GM12875 (cell line): ENCODE data around the gene DOCK1.

Source experiments
- H3K4me3 ChIP-seq: one replicate; pipeline ENCODE4 v1.5.1; 2011; ENCODE audit warnings: low read depth, low read length, control low read depth
- TF ChIP-seq, protein P1 (sequence below): IDR thresholded peaks from 2 replicates; pipeline ENCODE4 v1.5.1; 2011; ENCODE audit warnings: low read depth, mild to moderate bottlenecking, control low read depth, inconsistent platforms, low read length, moderate library complexity, borderline replicate concordance; ENCODE audit not compliant: insufficient read depth

The DOCK1 gene

DNA sequence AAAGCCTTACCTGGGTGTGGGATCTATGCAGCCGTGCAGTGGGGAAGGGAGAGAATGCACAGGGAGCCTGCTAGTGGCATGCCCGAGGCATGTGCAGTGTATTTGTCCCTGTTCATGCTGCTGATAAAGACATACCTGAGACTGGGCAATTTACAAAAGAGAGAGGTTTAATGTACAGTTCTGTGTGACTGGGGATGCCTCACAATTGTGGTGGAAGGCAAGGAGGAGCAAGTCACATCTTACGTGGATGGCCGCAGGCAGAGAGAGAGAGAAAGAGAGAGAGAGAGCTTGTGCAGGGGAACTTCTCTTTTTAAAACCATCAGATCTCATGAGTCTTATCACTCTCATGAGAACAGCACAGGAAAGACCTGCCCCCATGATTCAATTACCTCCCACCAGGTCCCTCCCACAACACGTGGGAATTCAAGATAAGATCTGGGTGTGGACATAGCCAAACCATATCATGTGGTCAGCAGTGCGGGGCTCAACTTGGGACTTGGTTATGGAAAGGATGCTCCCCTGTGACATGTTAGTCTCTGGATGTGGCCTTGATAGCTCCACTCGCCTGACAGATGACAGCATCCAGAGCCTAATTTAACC, 128.9 kb downstream of the DOCK1 start:
- no peak overlapping the region for H3K4me3 ChIP-seq
- TF ChIP-seq, protein P1, sequence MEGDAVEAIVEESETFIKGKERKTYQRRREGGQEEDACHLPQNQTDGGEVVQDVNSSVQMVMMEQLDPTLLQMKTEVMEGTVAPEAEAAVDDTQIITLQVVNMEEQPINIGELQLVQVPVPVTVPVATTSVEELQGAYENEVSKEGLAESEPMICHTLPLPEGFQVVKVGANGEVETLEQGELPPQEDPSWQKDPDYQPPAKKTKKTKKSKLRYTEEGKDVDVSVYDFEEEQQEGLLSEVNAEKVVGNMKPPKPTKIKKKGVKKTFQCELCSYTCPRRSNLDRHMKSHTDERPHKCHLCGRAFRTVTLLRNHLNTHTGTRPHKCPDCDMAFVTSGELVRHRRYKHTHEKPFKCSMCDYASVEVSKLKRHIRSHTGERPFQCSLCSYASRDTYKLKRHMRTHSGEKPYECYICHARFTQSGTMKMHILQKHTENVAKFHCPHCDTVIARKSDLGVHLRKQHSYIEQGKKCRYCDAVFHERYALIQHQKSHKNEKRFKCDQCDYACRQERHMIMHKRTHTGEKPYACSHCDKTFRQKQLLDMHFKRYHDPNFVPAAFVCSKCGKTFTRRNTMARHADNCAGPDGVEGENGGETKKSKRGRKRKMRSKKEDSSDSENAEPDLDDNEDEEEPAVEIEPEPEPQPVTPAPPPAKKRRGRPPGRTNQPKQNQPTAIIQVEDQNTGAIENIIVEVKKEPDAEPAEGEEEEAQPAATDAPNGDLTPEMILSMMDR, result no peak

DNA sequence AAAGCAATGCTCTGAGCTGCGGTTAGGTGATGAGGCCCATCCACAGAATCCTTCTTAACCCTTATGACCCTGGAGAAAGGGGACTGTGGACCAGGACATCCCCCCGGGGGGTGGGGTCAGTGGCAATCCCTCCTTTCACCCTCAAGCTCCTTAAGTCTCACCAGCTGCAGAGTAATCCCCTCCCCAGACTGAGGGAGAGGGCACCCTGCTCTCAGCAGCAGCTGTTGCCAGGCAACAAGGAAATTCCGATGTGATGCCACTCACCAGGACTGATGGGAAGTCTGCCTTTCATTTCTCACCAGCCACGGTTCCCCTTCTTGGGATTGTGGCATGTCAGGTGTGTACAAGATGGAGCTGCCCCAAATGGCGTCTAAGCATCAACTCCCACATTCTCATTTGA, 129.6 kb downstream of the DOCK1 start:
- H3K4me3 ChIP-seq, result no peak overlapping the region
- TF ChIP-seq, protein P1, result no peak

DNA sequence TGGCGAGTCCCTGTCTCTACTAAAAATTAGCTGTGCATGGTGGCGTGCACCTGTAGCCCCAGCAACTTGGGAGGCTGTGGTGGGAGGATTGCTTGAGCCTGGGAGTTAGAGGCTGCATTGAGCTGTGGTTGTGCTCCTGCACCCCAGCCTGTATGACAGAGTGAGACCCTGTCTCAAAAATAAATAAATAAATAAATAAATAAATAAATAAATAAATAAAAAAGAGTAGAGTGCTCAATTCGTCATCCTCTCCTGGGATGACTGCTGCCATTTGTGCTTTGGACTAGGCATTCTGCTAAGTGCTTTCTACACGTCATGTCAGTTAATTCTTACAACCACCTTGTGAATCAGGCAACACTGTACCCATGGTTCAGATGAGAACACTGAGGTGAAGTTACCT, 130.6 kb downstream of the DOCK1 start:
- TF ChIP-seq, protein P1, result no peak
- H3K4me3 ChIP-seq, result no peak overlapping the region

DNA sequence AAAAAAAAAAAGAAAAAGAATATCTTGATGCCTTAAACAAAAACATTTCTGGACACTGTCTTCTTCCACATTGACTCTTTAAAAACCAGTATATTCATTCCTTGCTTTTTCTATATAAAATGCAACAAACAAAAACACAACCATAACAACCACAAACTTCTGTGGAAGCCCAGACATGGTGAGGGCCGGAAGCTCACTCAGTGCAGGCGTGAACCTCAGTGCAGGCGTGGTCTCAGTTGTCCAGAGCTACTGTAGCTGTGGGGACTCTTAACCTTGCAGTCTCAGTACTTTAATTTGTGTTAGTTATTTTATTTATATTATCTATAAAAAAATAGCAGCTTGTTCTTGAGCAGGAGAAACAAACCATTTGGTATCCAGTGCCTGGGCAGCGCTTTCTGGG, 131.8 kb downstream of the DOCK1 start:
- H3K4me3 ChIP-seq, result no peak overlapping the region
- TF ChIP-seq, protein P1, result no peak

DNA sequence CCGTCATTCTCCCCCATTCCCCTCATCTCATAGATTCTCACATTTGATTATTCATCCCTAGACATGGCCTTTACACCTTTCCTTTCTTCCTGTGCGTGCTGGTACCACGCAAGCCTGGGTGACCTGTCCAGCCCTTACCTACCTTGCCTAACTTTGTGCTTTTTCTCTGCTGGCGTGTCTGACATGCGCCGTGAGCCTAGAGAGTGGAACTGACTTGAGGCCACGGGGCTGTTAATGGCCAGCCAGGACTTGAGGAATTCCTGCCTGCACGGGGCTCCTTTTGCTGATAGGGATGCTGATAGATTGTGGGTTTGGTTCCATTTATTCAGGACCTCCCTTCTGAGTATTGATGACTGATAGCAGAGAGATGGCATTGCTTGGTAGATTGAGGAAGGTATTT, 134.2 kb downstream of the DOCK1 start:
- TF ChIP-seq, protein P1, result no peak
- H3K4me3 ChIP-seq, result no peak overlapping the region

DNA sequence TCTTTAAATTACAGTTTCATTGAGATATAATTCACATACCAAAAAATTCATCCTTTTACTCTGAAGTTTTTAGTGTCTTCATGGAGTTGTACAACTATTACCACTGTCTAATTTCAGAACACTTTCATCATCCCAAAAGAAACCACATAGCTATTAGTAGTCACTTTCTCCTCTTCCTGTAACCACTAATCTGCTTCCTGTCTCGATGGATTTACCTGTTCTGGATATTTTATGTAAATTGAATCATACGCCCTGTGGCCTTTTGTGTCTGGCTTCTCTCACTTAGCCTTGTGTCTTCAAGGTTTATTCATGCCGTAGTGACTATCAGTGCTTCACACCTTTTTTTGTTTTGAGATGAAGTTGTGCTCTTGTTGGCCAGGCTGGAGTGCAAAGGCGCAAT, 135.5 kb downstream of the DOCK1 start:
- no peak overlapping the region for H3K4me3 ChIP-seq
- TF ChIP-seq, protein P1, result no peak

DNA sequence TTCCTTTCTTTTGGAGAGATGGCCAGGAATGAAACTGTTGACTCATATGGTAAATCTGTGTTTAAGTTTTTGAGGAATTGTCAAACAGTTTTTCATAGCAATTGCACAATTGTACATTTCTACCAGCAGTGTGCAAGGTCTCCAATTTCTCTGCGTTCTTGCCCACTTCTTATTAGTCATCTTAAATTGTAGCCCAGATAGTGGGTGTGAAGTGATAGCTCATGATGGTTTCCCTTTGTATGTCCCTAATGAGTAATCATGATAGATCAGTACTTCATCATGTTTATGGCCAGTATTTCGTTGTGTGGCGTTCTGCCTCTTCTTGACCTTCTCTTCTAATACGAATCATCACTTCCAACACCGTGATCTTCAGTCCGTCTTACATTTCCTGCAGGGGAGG, 136.3 kb downstream of the DOCK1 start:
- TF ChIP-seq, protein P1, result no peak
- no peak overlapping the region for H3K4me3 ChIP-seq
